HepG2 (cell line): ENCODE data around the gene THSD8. TPM values are rescaled to one million over a fixed set of nuclear protein-coding genes. Genes with fewer than 3 reads are reported as not detected.

ENCODE experiments used
- ADNP ChIP-seq: sonication (generic); formaldehyde crosslinking; IDR thresholded peaks from 2 replicates; pipeline ENCODE4 v1.4.0; 2020; ENCODE audit warnings: missing genetic modification reagents
- AGO1 ChIP-seq: fragments of 200-400 bp; formaldehyde crosslinking; IDR thresholded peaks from 2 replicates; pipeline ENCODE4 v1.6.1; 2017; ENCODE audit warnings: mild to moderate bottlenecking, low read depth, low read length, moderate library complexity; ENCODE audit not compliant: poor library complexity, severe bottlenecking
- CREM ChIP-seq, 2 experiments: sonication (generic) in 1 of 2; formaldehyde crosslinking in 1 of 2; IDR thresholded peaks; 2 replicates each; pipeline versions ENCODE4 v1.4.0 to v1.6.1; 2016 to 2020; ENCODE audit warnings: antibody characterized with exemption in 1 of 2, mild to moderate bottlenecking in 1 of 2, missing genetic modification reagents in 1 of 2
- HINFP ChIP-seq: sonication (generic); formaldehyde crosslinking; IDR thresholded peaks from 2 replicates; pipeline ENCODE4 v1.4.0; 2020; ENCODE audit warnings: low read depth, mild to moderate bottlenecking, missing genetic modification reagents
- ISX ChIP-seq: sonication (generic); formaldehyde crosslinking; conservative IDR thresholded peaks from 2 replicates; pipeline ENCODE4 v1.5.0; 2020; ENCODE audit warnings: missing genetic modification reagents
- KLF11 ChIP-seq: IDR thresholded peaks from 2 replicates; pipeline ENCODE4 v1.6.1; 2016; ENCODE audit warnings: missing compliant biosample characterization
- KLF15 ChIP-seq: sonication (generic); formaldehyde crosslinking; IDR thresholded peaks from 2 replicates; pipeline ENCODE4 v1.8.1; 2023; ENCODE audit warnings: borderline replicate concordance, mild to moderate bottlenecking, inconsistent platforms, missing genetic modification reagents, mixed read lengths
- NFIC ChIP-seq: IDR thresholded peaks from 2 replicates; pipeline ENCODE4 v1.6.1; 2012; ENCODE audit warnings: mild to moderate bottlenecking, low read length, inconsistent platforms
- PHB2 ChIP-seq: fragments of 450-650 bp; IDR thresholded peaks from 2 replicates; pipeline ENCODE4 v1.6.1; 2018; ENCODE audit not compliant: partially characterized antibody
- RFX1 ChIP-seq: fragments of 450-650 bp; IDR thresholded peaks from 2 replicates; pipeline ENCODE4 v1.6.1; 2017
- SIX1 ChIP-seq: sonication (generic); formaldehyde crosslinking; IDR thresholded peaks from 2 replicates; pipeline ENCODE4 v1.4.0; 2020; ENCODE audit warnings: missing genetic modification reagents, borderline replicate concordance
- SNAPC5 ChIP-seq: sonication (generic); formaldehyde crosslinking; IDR thresholded peaks from 2 replicates; pipeline ENCODE4 v1.8.1; 2023; ENCODE audit warnings: mild to moderate bottlenecking, missing genetic modification reagents, borderline replicate concordance
- SP1 ChIP-seq, 2 experiments: fragments of 450-650 bp in 1 of 2; sonication (generic) in 1 of 2; formaldehyde crosslinking in 1 of 2; IDR thresholded peaks; 2 replicates each; pipeline versions ENCODE4 v1.4.0 to v1.6.1; 2016 to 2020; ENCODE audit warnings: missing genetic modification reagents in 1 of 2
- STAT5B ChIP-seq: sonication (generic); formaldehyde crosslinking; IDR thresholded peaks from 2 replicates; pipeline ENCODE4 v1.4.0; 2020; ENCODE audit warnings: missing genetic modification reagents
- TGIF2 ChIP-seq: IDR thresholded peaks from 2 replicates; pipeline ENCODE4 v1.6.1; 2016; ENCODE audit warnings: control low read depth, missing compliant biosample characterization
- ZFX ChIP-seq: sonication (generic); formaldehyde crosslinking; IDR thresholded peaks from 2 replicates; pipeline ENCODE4 v1.4.0; 2020; ENCODE audit warnings: mild to moderate bottlenecking, low read depth, missing genetic modification reagents, moderate library complexity
- ZNF136 ChIP-seq: sonication (generic); formaldehyde crosslinking; IDR thresholded peaks from 2 replicates; pipeline ENCODE4 v1.8.1; 2022; ENCODE audit warnings: low read depth, mild to moderate bottlenecking, moderate library complexity, missing genetic modification reagents
- ZNF317 ChIP-seq: sonication (generic); formaldehyde crosslinking; IDR thresholded peaks from 2 replicates; pipeline ENCODE4 v1.5.0; 2020; ENCODE audit warnings: mild to moderate bottlenecking, missing genetic modification reagents
- ZNF460 ChIP-seq: sonication (generic); formaldehyde crosslinking; IDR thresholded peaks from 2 replicates; pipeline ENCODE4 v1.5.1; 2020; ENCODE audit warnings: missing genetic modification reagents, mild to moderate bottlenecking, borderline replicate concordance
- ZNF558 ChIP-seq: sonication (generic); formaldehyde crosslinking; IDR thresholded peaks from 2 replicates; pipeline ENCODE4 v1.9.0; 2022; ENCODE audit warnings: mild to moderate bottlenecking, missing genetic modification reagents, borderline replicate concordance
- ZNF589 ChIP-seq: sonication (generic); formaldehyde crosslinking; conservative IDR thresholded peaks from 2 replicates; pipeline ENCODE4 v1.8.0; 2022; ENCODE audit warnings: mild to moderate bottlenecking, moderate library complexity, missing genetic modification reagents
- ZNF605 ChIP-seq: sonication (generic); formaldehyde crosslinking; IDR thresholded peaks from 2 replicates; pipeline ENCODE4 v1.8.0; 2022; ENCODE audit warnings: mild to moderate bottlenecking, missing genetic modification reagents
- ZNF660 ChIP-seq: sonication (generic); formaldehyde crosslinking; IDR thresholded peaks from 2 replicates; pipeline ENCODE4 v1.5.1; 2020; ENCODE audit warnings: mild to moderate bottlenecking, low read depth, missing genetic modification reagents, borderline replicate concordance
- ZNF670 ChIP-seq: sonication (generic); formaldehyde crosslinking; IDR thresholded peaks from 2 replicates; pipeline ENCODE4 v1.8.0; 2022; ENCODE audit warnings: mild to moderate bottlenecking, missing genetic modification reagents, borderline replicate concordance
- ZNF672 ChIP-seq: sonication (generic); formaldehyde crosslinking; IDR thresholded peaks from 2 replicates; pipeline ENCODE4 v1.8.1; 2022; ENCODE audit warnings: missing genetic modification reagents
- ZNF773 ChIP-seq: sonication (generic); formaldehyde crosslinking; IDR thresholded peaks from 2 replicates; pipeline ENCODE4 v1.4.0; 2020; ENCODE audit warnings: missing genetic modification reagents, borderline replicate concordance
- ZSCAN12 ChIP-seq: sonication (generic); formaldehyde crosslinking; IDR thresholded peaks from 2 replicates; pipeline ENCODE4 v1.9.0; 2021; ENCODE audit warnings: mild to moderate bottlenecking, missing genetic modification reagents
- ZSCAN31 ChIP-seq: sonication (generic); formaldehyde crosslinking; IDR thresholded peaks from 2 replicates; pipeline ENCODE4 v1.5.0; 2020; ENCODE audit warnings: low read depth, mild to moderate bottlenecking, missing genetic modification reagents
- polyA plus RNA-seq, 8 experiments: library from polyadenylated mRNA; depleted of rRNA in 3 of 8; stranded (reverse) in 7 of 8; unstranded in 1 of 8; fragments of >200 nt; fragmentation: Illumina TruSeq in 4 of 8; extraction: Trizol in 4 of 8; gene quantifications; 2 replicates each; pipeline versions ENCODE4 v1.2.1 to v1.2.3, GENCODE V29; 2011 to 2016; ENCODE audit warnings: low read depth in 4 of 8, missing spikeins in 1 of 8, mixed read lengths in 1 of 8; ENCODE audit not compliant: insufficient read depth in 1 of 8
- total RNA-seq, 5 experiments: library from RNA; depleted of rRNA; stranded (reverse); fragments of >200 nt; fragmentation: Illumina TruSeq; extraction: Trizol; gene quantifications; 2 replicates each; pipeline ENCODE4 v1.2.3, GENCODE V29; 2016; ENCODE audit warnings: low read depth in 1 of 5
- TF ChIP-seq, protein P1 (sequence below): IDR thresholded peaks from 2 replicates; pipeline ENCODE4 v1.6.1; 2018; ENCODE audit warnings: missing genetic modification reagents, mild to moderate bottlenecking, missing compliant biosample characterization

Gene THSD8
- total and polyA plus RNA-seq, 2 of the 13 experiments (the other 11 are each of a cell fraction or from before 2014, with no cell fraction given) = 4.8 to 14.9 TPM

- TF ChIP-seq ADNP (CRISPR knock-in tag) (no peak), RFX1 (no peak), SP1 (IDR thresholded peaks at IDR 0.05) (no peak), SP1 (CRISPR knock-in tag; IDR thresholded peaks at IDR 0.05) (no peak), ZFX (peak; percentile 72), ZNF672 (no peak), ZNF605 (CRISPR knock-in tag) (peak; percentile 34; the same call in 1 of the 2 replicates), ZNF460 (CRISPR knock-in tag) (no peak), ZNF136 (no peak), ZNF558 (peak; percentile 83), HINFP (CRISPR knock-in tag) (0 out of 2 replicates have a peak, but pooled peaks have one; percentile 39), KLF15 (CRISPR knock-in tag) (peak; percentile 37; the same call in 1 of the 2 replicates), TGIF2 (CRISPR knock-in tag) (peak; percentile 41; the same call in 1 of the 2 replicates), AGO1 (no peak), KLF11 (CRISPR knock-in tag) (no peak), ZNF773 (CRISPR knock-in tag) (peak; percentile 45; the same call in 1 of the 2 replicates), STAT5B (CRISPR knock-in tag) (no peak), PHB2 (no peak), ZNF660 (CRISPR knock-in tag) (no peak), SIX1 (CRISPR knock-in tag) (no peak), ISX (CRISPR knock-in tag) (0 out of 2 replicates have a peak, but pooled peaks have one; percentile 47), CREM (IDR thresholded peaks at IDR 0.05) (peak; percentile 30; the same call in 1 of the 2 replicates), CREM (CRISPR knock-in tag; IDR thresholded peaks at IDR 0.05) (no peak), ZNF670 (CRISPR knock-in tag) (no peak), ZNF589 (CRISPR knock-in tag) (no peak), ZSCAN12 (no peak), ZNF317 (CRISPR knock-in tag) (peak; percentile 61; the same call in 1 of the 2 replicates), NFIC (no peak), SNAPC5 (no peak), ZSCAN31 (0 out of 2 replicates have a peak, but pooled peaks have one; percentile 49)
- TF ChIP-seq, protein P1, sequence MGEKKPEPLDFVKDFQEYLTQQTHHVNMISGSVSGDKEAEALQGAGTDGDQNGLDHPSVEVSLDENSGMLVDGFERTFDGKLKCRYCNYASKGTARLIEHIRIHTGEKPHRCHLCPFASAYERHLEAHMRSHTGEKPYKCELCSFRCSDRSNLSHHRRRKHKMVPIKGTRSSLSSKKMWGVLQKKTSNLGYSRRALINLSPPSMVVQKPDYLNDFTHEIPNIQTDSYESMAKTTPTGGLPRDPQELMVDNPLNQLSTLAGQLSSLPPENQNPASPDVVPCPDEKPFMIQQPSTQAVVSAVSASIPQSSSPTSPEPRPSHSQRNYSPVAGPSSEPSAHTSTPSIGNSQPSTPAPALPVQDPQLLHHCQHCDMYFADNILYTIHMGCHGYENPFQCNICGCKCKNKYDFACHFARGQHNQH (CRISPR knock-in tag) = peak; percentile 63
Observed at GRCh38 chr19:12792051-12792852, 9.6 kb upstream of the THSD8 start (continued).
